OCI-LY3 (cell line): ENCODE measurements around the gene ILKAP.

ENCODE experiments used
- H2AFZ ChIP-seq: fragments of 200-600, 300-600 bp; shearing (Covaris generic); 2 replicates; pipeline ENCODE4 v1.6.0; 2014; ENCODE audit warnings: antibody characterized with exemption, low read depth, low read length
- H3K27ac ChIP-seq: fragments of 200-600, 300-600 bp; sonication (generic); 2 replicates; pipeline ENCODE4 v1.5.1; 2014; ENCODE audit warnings: mild to moderate bottlenecking, low read length, moderate library complexity, mixed read lengths
- H3K27me3 ChIP-seq: fragments of 200-600, 300-600 bp; sonication (generic); 2 replicates; pipeline ENCODE4 v1.6.1; 2014; ENCODE audit warnings: low read depth, low read length, mixed read lengths
- H3K36me3 ChIP-seq: fragments of 200-600, 300-600 bp; sonication (generic); replicated peaks from 2 replicates; pipeline ENCODE3; 2014; ENCODE audit warnings: low read depth, low read length, mixed read lengths
- H3K4me1 ChIP-seq: fragments of 300-600, 200-600 bp; sonication (generic); 2 replicates; pipeline ENCODE4 v1.6.1; 2014; ENCODE audit warnings: low read length, mixed read lengths
- H3K4me2 ChIP-seq: fragments of 200-600, 300-600 bp; sonication (generic); 2 replicates; pipeline ENCODE4 v1.6.1; 2014; ENCODE audit warnings: low read length, mixed read lengths
- H3K4me3 ChIP-seq: fragments of 300-600, 200-600 bp; sonication (generic); 2 replicates; pipeline ENCODE4 v1.5.1; 2014; ENCODE audit warnings: antibody characterized with exemption, mild to moderate bottlenecking, low read length, moderate library complexity
- H3K79me2 ChIP-seq: fragments of 300-600, 200-600 bp; shearing (Covaris generic); 2 replicates; pipeline ENCODE4 v1.6.1; 2014; ENCODE audit warnings: mild to moderate bottlenecking, low read length, mixed read lengths
- H3K9ac ChIP-seq: fragments of 300-600, 200-600 bp; shearing (Covaris generic); 2 replicates; pipeline ENCODE4 v1.6.0; 2014; ENCODE audit warnings: mild to moderate bottlenecking, low read length, moderate library complexity
- H3K9me3 ChIP-seq: fragments of 200-600, 300-600 bp; shearing (Covaris generic); 2 replicates; pipeline ENCODE4 v1.6.1; 2014; ENCODE audit warnings: low read length, mixed read lengths; ENCODE audit not compliant: insufficient read depth
- H4K20me1 ChIP-seq: fragments of 200-600, 300-600 bp; sonication (generic); 2 replicates; pipeline ENCODE4 v1.6.1; 2016; ENCODE audit warnings: low read length, mixed read lengths; ENCODE audit not compliant: insufficient read depth
- EZH2phosphoT487 ChIP-seq: fragments of 200-600 bp; shearing (Covaris generic); IDR thresholded peaks from 2 replicates; pipeline ENCODE4 v1.6.1; 2018; ENCODE audit warnings: antibody characterized with exemption, mixed run types, low read depth
- TF ChIP-seq, protein P1 (sequence below): fragments of 200-600, 300-600 bp; sonication (generic); IDR thresholded peaks from 2 replicates; pipeline ENCODE4 v1.5.1; 2014; ENCODE audit warnings: antibody characterized with exemption, low read length, low read depth

ILKAP gene

DNA sequence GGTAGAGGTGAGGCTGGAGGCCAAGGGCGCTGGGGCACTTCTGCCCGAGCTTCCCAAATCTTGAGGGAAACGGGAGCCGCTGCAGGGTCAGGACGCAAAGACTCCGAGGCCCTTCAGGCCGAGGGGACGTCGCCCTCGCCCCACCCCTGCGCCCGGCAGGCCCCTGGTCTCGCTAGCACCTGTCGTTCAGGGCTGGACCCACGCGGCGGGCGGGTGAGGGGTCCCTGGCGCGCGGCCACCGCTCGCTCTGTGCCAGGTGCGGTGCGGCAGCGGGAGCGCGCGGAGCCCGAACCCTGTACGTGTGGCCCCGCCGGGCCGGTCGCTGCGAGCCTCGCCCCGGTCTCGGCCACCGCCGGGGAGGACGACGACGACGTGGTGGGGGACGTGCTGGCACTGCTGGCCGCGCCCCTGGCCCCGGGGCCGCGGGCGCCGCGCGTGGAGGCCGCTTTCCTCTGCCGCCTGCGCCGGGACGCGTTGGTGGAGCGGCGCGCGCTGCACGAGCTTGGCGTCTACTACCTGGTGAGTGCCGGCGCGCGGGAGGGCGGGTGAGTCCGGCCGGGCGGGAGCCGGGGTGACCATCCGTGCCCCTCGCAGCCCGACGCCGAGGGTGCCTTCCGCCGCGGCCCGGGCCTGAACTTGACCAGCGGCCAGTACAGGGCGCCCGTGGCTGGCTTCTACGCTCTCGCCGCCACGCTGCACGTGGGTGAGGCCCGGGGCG is 39.9 kb downstream of the ILKAP start:
- H3K27ac ChIP-seq: no peak overlapping the region
- no peak overlapping the region for H3K4me2 ChIP-seq
- no peak overlapping the region for H3K4me3 ChIP-seq
- no peaks in the 10 kb centered on the region for H3K27me3 ChIP-seq
- no peaks in the 10 kb centered on the region for H3K79me2 ChIP-seq
- H4K20me1 ChIP-seq: no peaks in the 10 kb centered on the region
- no peak overlapping the region for H2AFZ ChIP-seq
- H3K4me1 ChIP-seq: peaks cover 16% of the 10 kb centered on the region
- H3K9ac ChIP-seq: no peak overlapping the region
- H3K9me3 ChIP-seq: no peaks in the 10 kb centered on the region
- no peaks in the 10 kb centered on the region for H3K36me3 ChIP-seq
- no peak for TF ChIP-seq EZH2phosphoT487
- TF ChIP-seq, protein P1, sequence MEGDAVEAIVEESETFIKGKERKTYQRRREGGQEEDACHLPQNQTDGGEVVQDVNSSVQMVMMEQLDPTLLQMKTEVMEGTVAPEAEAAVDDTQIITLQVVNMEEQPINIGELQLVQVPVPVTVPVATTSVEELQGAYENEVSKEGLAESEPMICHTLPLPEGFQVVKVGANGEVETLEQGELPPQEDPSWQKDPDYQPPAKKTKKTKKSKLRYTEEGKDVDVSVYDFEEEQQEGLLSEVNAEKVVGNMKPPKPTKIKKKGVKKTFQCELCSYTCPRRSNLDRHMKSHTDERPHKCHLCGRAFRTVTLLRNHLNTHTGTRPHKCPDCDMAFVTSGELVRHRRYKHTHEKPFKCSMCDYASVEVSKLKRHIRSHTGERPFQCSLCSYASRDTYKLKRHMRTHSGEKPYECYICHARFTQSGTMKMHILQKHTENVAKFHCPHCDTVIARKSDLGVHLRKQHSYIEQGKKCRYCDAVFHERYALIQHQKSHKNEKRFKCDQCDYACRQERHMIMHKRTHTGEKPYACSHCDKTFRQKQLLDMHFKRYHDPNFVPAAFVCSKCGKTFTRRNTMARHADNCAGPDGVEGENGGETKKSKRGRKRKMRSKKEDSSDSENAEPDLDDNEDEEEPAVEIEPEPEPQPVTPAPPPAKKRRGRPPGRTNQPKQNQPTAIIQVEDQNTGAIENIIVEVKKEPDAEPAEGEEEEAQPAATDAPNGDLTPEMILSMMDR: no peak

DNA sequence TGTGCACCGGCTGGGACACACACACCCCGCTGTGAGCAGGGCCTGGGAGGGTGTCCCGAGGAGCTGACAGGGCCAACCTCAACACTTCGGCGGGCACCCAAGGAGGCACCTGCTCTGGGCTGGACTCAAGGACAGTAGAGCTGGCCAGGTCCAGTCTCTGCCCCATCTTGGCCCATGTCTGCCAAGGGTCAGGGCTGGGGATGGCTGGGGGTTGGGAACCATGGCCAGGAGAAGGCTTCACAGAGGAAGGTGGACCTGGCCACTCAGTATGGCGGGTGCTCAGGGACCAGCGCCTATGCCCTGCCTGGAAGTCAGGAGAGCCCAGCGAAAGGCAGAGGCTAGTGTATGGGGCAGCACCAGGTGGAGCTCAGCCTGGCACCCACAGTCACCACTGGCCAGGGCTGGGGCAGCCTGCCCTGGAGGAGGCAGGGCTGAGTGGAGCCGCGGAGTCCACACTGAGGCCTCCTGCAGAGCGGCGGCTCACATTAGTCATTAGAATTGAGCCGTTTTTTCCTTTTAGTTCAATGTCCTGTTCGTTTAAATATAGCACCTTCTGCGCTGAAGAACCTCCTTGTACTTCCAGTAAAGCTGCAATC is 40.6 kb downstream of the ILKAP start:
- no peaks in the 10 kb centered on the region for H4K20me1 ChIP-seq
- H3K79me2 ChIP-seq: no peaks in the 10 kb centered on the region
- no peaks in the 10 kb centered on the region for H3K27me3 ChIP-seq
- H3K9ac ChIP-seq: no peak overlapping the region
- H3K9me3 ChIP-seq: no peaks in the 10 kb centered on the region
- TF ChIP-seq, protein P1: no peak
- TF ChIP-seq EZH2phosphoT487: no peak
- no peak overlapping the region for H3K27ac ChIP-seq
- no peak overlapping the region for H3K4me2 ChIP-seq
- H3K4me3 ChIP-seq: no peak overlapping the region
- no peaks in the 10 kb centered on the region for H3K36me3 ChIP-seq
- H2AFZ ChIP-seq: no peak overlapping the region
- peaks cover 16% of the 10 kb centered on the region for H3K4me1 ChIP-seq

DNA sequence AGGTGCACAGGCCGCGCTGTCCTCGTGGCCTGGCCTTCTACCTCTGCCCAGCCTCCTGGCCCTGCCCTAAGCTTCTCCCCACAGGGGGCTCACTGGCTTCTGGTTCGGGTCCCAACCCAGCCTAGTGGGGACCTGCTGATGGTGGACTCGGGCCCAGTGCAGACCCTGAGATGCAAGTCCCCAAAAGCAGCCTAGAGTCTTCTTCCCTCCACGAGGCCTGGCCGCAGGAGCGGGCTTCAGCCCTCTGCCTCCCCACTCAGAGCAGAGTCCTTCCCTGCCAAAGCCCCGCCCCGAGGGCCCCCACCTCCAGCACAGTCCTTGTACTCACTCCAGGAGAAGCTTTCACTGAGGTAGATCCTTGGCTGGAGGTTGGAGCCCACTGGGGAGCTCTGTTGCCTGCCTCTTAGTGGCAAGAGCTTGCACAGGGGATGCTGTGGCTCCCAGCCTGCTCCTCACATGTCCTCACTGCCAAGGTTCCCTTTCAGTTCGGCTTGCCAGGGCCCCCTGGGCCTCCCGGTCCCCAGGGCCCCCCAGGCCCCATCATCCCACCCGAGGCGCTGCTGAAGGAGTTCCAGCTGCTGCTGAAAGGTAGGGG is 41.1 kb downstream of the ILKAP start:
- Histone ChIP-seq H4K20me1 (no peaks in the 10 kb centered on the region), H3K4me3 (no peak overlapping the region), H3K9me3 (no peaks in the 10 kb centered on the region), H2AFZ (no peak overlapping the region), H3K79me2 (no peaks in the 10 kb centered on the region), H3K4me2 (no peak overlapping the region), H3K36me3 (no peaks in the 10 kb centered on the region), H3K27ac (no peak overlapping the region), H3K4me1 (peaks cover 16% of the 10 kb centered on the region), H3K27me3 (no peaks in the 10 kb centered on the region), H3K9ac (no peak overlapping the region)
- no peak for TF ChIP-seq EZH2phosphoT487
- TF ChIP-seq, protein P1: no peak

DNA sequence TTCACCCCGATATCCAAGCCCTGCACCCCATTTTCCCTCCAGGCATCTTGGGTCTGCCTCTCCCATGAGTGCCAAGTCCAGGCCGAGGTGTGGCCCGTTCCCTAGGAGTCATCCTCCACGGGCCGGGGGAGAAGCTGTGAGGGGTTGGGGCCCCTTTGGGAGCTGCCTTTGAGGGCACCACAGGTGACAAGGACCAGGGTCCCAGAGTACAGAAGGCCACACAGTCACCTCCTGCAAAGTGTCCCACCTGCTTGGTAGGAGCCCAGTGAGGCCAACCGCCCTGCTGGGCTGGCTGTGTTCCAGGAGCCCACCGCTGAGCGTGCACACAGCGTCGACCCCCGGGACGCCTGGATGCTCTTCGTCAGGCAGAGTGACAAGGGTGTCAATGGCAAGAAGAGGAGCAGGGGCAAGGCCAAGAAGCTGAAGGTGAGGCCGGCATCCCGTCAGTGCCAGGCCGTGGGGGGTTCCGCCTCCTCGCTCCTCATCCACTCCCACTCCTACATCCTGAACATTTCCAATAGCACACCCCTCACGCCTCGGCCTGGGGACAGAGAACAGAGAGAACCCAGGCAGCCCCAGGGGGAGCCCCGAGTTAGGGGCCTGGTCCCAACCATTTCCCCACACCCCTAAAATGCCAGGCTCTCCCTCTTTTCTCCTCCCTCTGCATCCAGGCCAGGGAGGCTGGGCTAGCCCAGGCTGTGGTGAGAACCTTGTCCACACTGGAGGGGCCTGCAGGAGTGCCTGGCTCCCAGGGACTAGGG is 42.0 kb downstream of the ILKAP start:
- Histone ChIP-seq H3K4me2 (no peak overlapping the region), H3K4me3 (no peak overlapping the region), H3K9ac (peak overlapping the region; percentile 42; the same call in 1 of the 2 replicates), H3K9me3 (no peaks in the 10 kb centered on the region), H2AFZ (no peak overlapping the region), H3K4me1 (peaks cover 16% of the 10 kb centered on the region), H3K79me2 (no peaks in the 10 kb centered on the region), H3K27me3 (no peaks in the 10 kb centered on the region), H4K20me1 (no peaks in the 10 kb centered on the region), H3K36me3 (no peaks in the 10 kb centered on the region), H3K27ac (no peak overlapping the region)
- TF ChIP-seq EZH2phosphoT487: no peak
- TF ChIP-seq, protein P1: no peak
